HCT116 (cell line): ENCODE measurements around the gene FAM184A. TPM values are rescaled to one million over a fixed set of nuclear protein-coding genes. Genes with fewer than 3 reads are reported as not detected.

Experiments
- ATAC-seq: fragments of 200-7000 bp; cut with Tn5 transposase; 2 replicates; pipeline ENCODE4 v1.9.1; 2020; ENCODE audit warnings: mild to moderate bottlenecking, moderate library complexity
- BruUV-seq: library from RNA; stranded (reverse); fragments of 400-500 nt; replicated peaks from 2 replicates; lab custom pipeline; 2021; lab: Mats Ljungman, UMichigan
- CTCF ChIA-PET: fragments of 300-600 bp; sonication (Branson Sonifier 250); formaldehyde crosslinking; loops from one replicate; lab custom pipeline; 2021; ENCODE audit warnings: antibody characterized with exemption; lab: Charles Lee
- POLR2A ChIA-PET: fragments of 300-600, 350-600 bp; sonication (Branson Sonifier 250); formaldehyde crosslinking; loops from one replicate; lab custom pipeline; 2021; ENCODE audit warnings: antibody characterized with exemption; lab: Charles Lee
- RAD21 ChIA-PET, 2 experiments: fragments of 300-600 bp; sonication (Branson Sonifier 250); formaldehyde crosslinking; loops; one replicate each; lab custom pipeline; 2023; ENCODE audit warnings: low total read pairs in 2 of 2; ENCODE audit not compliant: uncharacterized antibody in 2 of 2, unreplicated experiment in 2 of 2, low non-redundant PET in 1 of 2; lab: Charles Lee
- DNase-seq: peaks from one replicate; pipeline ENCODE4 v3.0.0-alpha.2; 2010; ENCODE audit warnings: low read depth, low spot score
- H2AFZ ChIP-seq: fragments of 200-600 bp; shearing (Covaris generic), sonication (generic); 2 replicates; pipeline ENCODE4 v1.6.1; 2017; ENCODE audit warnings: low read depth, mixed run types, mixed read lengths, antibody characterized with exemption, low read length; ENCODE audit not compliant: poor library complexity, severe bottlenecking
- H3K27ac ChIP-seq: 2 replicates; pipeline ENCODE4 v1.5.1; 2012; ENCODE audit warnings: low read depth, low read length
- H3K27me3 ChIP-seq: fragments of 200-600 bp; sonication (generic); 2 replicates; pipeline ENCODE4 v1.6.1; 2016; ENCODE audit warnings: mixed run types, low read length, mixed read lengths; ENCODE audit not compliant: insufficient read depth
- H3K36me3 ChIP-seq, 2 experiments: fragments of 200-500 bp in 1 of 2; fragments of 200-600 bp in 1 of 2; sonication (Bioruptor generic) in 1 of 2; sonication (generic) in 1 of 2; 2 replicates each; pipeline versions ENCODE4 v1.5.1 to v1.6.1; 2014 to 2016; ENCODE audit warnings: low read length in 2 of 2, inconsistent platforms in 1 of 2, mixed read lengths in 1 of 2, mixed run types in 1 of 2; ENCODE audit not compliant: insufficient read depth in 2 of 2, control insufficient read depth in 1 of 2
- H3K4me1 ChIP-seq, 2 experiments: fragments of 200-600 bp in 1 of 2; sonication (generic) in 1 of 2; 2 replicates each; pipeline versions ENCODE4 v1.5.1 to v1.6.1; 2012 to 2017; ENCODE audit warnings: low read length in 2 of 2, inconsistent platforms in 1 of 2, mild to moderate bottlenecking in 1 of 2, mixed read lengths in 1 of 2, mixed run types in 1 of 2, moderate library complexity in 1 of 2; ENCODE audit not compliant: insufficient read depth in 2 of 2, control insufficient read depth in 1 of 2
- H3K4me2 ChIP-seq: fragments of 200-600 bp; sonication (generic); 2 replicates; pipeline ENCODE4 v1.6.1; 2017; ENCODE audit warnings: mixed run types, low read length, mixed read lengths
- H3K4me3 ChIP-seq, 2 experiments: fragments of 200-600 bp in 1 of 2; sonication (generic) in 1 of 2; replicated peaks in 1 of 2; 2 replicates each; pipeline ENCODE4 v1.5.1; 2011 to 2016; ENCODE audit warnings: low read length in 2 of 2, control low read depth in 1 of 2, low read depth in 1 of 2, mild to moderate bottlenecking in 1 of 2, mixed read lengths in 1 of 2, mixed run types in 1 of 2
- H3K79me2 ChIP-seq: fragments of 200-600 bp; sonication (generic); 2 replicates; pipeline ENCODE4 v1.6.1; 2017; ENCODE audit warnings: mild to moderate bottlenecking, mixed run types, low read length, moderate library complexity, mixed read lengths; ENCODE audit not compliant: insufficient read depth
- H3K9ac ChIP-seq: fragments of 200-600 bp; sonication (generic); 2 replicates; pipeline ENCODE4 v1.6.1; 2016; ENCODE audit warnings: low read length, mixed read lengths
- H3K9me2 ChIP-seq: fragments of 200-600 bp; sonication (generic), shearing (Covaris generic); 2 replicates; pipeline ENCODE4 v1.6.1; 2017; ENCODE audit warnings: mixed run types, mild to moderate bottlenecking, moderate library complexity; ENCODE audit not compliant: insufficient read depth
- H3K9me3 ChIP-seq, 2 experiments: fragments of 200-500 bp in 1 of 2; fragments of 200-600 bp in 1 of 2; sonication (Bioruptor generic) in 1 of 2; sonication (generic) in 1 of 2; 2 replicates each; pipeline ENCODE4 v1.6.1; 2014 to 2017; ENCODE audit warnings: low read length in 2 of 2, mixed read lengths in 2 of 2, inconsistent platforms in 1 of 2, low read depth in 1 of 2, mild to moderate bottlenecking in 1 of 2, mixed run types in 1 of 2, moderate library complexity in 1 of 2; ENCODE audit not compliant: control insufficient read depth in 1 of 2, insufficient read depth in 1 of 2
- H4K20me1 ChIP-seq: fragments of 200-600 bp; sonication (generic), shearing (Covaris generic); 2 replicates; pipeline ENCODE4 v1.6.1; 2017; ENCODE audit warnings: mixed run types, mild to moderate bottlenecking, moderate library complexity; ENCODE audit not compliant: insufficient read depth
- CEBPB ChIP-seq: IDR thresholded peaks from 2 replicates; pipeline ENCODE4 v1.6.1; 2012; ENCODE audit warnings: low read depth
- POLR2A ChIP-seq: IDR thresholded peaks from 2 replicates; pipeline ENCODE4 v1.7.0; 2011; ENCODE audit warnings: borderline replicate concordance; ENCODE audit not compliant: insufficient read depth, insufficient read length; ENCODE audit errors: extremely low read depth
- POLR2AphosphoS5 ChIP-seq: IDR thresholded peaks from 2 replicates; pipeline ENCODE4 v1.6.1; 2011; ENCODE audit warnings: mild to moderate bottlenecking, low read depth, low read length, moderate library complexity
- RAD21 ChIP-seq: IDR thresholded peaks from 2 replicates; pipeline ENCODE4 v1.6.1; 2012; ENCODE audit warnings: low read depth, mild to moderate bottlenecking
- SP1 ChIP-seq: IDR thresholded peaks from 2 replicates; pipeline ENCODE4 v1.6.1; 2012; ENCODE audit warnings: low read depth
- SRF ChIP-seq: IDR thresholded peaks from 2 replicates; pipeline ENCODE4 v1.6.1; 2012; ENCODE audit warnings: low read depth
- intact Hi-C: fragments of 100-400 bp; cut with micrococcal nuclease; formaldehyde crosslinking; loops from 2 replicates; pipeline ENCODE4 v1.10.0; 2022
- total RNA-seq: library from RNA; stranded (reverse); gene quantifications from one replicate; pipeline ENCODE4 v1.2.1, GENCODE V29; 2021; ENCODE audit not compliant: unreplicated experiment

The FAM184A gene
- total RNA-seq, 1 experiment from 2014 or later = 2.4 TPM

GRCh38 chr6:119061215-119061614 lies 17.2 kb downstream of the FAM184A start:
- POLR2A ChIA-PET = no interaction called here
- no TSS peak for BruUV-seq
- no peaks in the 10 kb centered on the region for H3K4me1 ChIP-seq
- RAD21 ChIA-PET = no interaction called here
- no peak overlapping the region for H3K4me3 ChIP-seq
- intact Hi-C loops = no loop called here
- no peaks in the 10 kb centered on the region for H3K79me2 ChIP-seq
- ATAC-seq (no peak), DNase-seq (no peak)
- H2AFZ ChIP-seq = no peak overlapping the region
- H3K36me3 ChIP-seq = no peaks in the 10 kb centered on the region
- no peak overlapping the region for H3K27ac ChIP-seq
- no peaks in the 10 kb centered on the region for H4K20me1 ChIP-seq
- H3K9ac ChIP-seq = no peak overlapping the region
- no peaks in the 10 kb centered on the region for H3K27me3 ChIP-seq
- TF ChIP-seq SRF (no peak), RAD21 (no peak)
- no peaks in the 10 kb centered on the region for H3K9me3 ChIP-seq
- H3K4me2 ChIP-seq = no peak overlapping the region
- CTCF ChIA-PET = no interaction called here
- no peaks in the 10 kb centered on the region for H3K9me2 ChIP-seq

- POLR2A ChIA-PET = no interaction called here
- RAD21 ChIA-PET = no interaction called here
- Histone ChIP-seq H3K27me3 (no peaks in the 10 kb centered on the region), H3K9me3 (no peaks in the 10 kb centered on the region), H3K79me2 (no peaks in the 10 kb centered on the region), H3K9ac (no peak overlapping the region), H3K4me2 (no peak overlapping the region), H3K4me3 (no peak overlapping the region), H3K4me1 (no peaks in the 10 kb centered on the region), H3K36me3 (no peaks in the 10 kb centered on the region), H3K27ac (no peak overlapping the region), H4K20me1 (no peaks in the 10 kb centered on the region), H3K9me2 (no peaks in the 10 kb centered on the region), H2AFZ (no peak overlapping the region)
- no TSS peak for BruUV-seq
- DNase-seq (no peak), ATAC-seq (no peak)
- TF ChIP-seq CEBPB = no peak
- TF ChIP-seq POLR2A = no peak
- TF ChIP-seq RAD21 = no peak
- no peak for TF ChIP-seq POLR2AphosphoS5
- TF ChIP-seq SP1 = no peak
- intact Hi-C loops = no loop called here
- CTCF ChIA-PET = no interaction called here
Measured at GRCh38 chr6:119060255-119060907, 18.1 kb downstream of the FAM184A start.
